IMR-90 (cell line): Measurements from ENCODE around the gene ETS1. TPM values are rescaled to one million over a fixed set of nuclear protein-coding genes. Genes with fewer than 3 reads are reported as not detected.
A peak's percentile ranks its signal among the peaks of the same experiment; 100 is the strongest.

Experiments
- MAFK ChIP-seq: IDR thresholded peaks from 2 replicates; pipeline ENCODE4 v1.6.1; 2012; ENCODE audit warnings: low read depth, low read length, improper control_type of control experiment
- NFE2L2 ChIP-seq: fragments of 150-350 bp; IDR thresholded peaks from 2 replicates; pipeline ENCODE4 v1.6.1; 2016; ENCODE audit warnings: low read depth, mild to moderate bottlenecking, low read length
- SMC3 ChIP-seq: fragments of 150-350 bp; IDR thresholded peaks from 2 replicates; pipeline ENCODE4 v1.6.1; 2016; ENCODE audit warnings: low read depth, mild to moderate bottlenecking, antibody characterized with exemption, low read length, moderate library complexity
- polyA plus RNA-seq, 3 experiments: library from polyadenylated mRNA; depleted of rRNA; stranded (reverse); fragments of >200 nt; gene quantifications; 2 replicates each; pipeline ENCODE4 v1.2.3, GENCODE V29; 2012; ENCODE audit warnings: low replicate concordance in 1 of 3
- total RNA-seq: library from RNA; depleted of rRNA; stranded (reverse); fragments of >200 nt; gene quantifications from 2 replicates; pipeline ENCODE4 v1.2.3, GENCODE V29; 2012

ETS1 gene
- total and polyA plus RNA-seq, 2 of the 4 experiments (the other 2 are of a cell fraction): 41.2 to 56.3 TPM

DNA sequence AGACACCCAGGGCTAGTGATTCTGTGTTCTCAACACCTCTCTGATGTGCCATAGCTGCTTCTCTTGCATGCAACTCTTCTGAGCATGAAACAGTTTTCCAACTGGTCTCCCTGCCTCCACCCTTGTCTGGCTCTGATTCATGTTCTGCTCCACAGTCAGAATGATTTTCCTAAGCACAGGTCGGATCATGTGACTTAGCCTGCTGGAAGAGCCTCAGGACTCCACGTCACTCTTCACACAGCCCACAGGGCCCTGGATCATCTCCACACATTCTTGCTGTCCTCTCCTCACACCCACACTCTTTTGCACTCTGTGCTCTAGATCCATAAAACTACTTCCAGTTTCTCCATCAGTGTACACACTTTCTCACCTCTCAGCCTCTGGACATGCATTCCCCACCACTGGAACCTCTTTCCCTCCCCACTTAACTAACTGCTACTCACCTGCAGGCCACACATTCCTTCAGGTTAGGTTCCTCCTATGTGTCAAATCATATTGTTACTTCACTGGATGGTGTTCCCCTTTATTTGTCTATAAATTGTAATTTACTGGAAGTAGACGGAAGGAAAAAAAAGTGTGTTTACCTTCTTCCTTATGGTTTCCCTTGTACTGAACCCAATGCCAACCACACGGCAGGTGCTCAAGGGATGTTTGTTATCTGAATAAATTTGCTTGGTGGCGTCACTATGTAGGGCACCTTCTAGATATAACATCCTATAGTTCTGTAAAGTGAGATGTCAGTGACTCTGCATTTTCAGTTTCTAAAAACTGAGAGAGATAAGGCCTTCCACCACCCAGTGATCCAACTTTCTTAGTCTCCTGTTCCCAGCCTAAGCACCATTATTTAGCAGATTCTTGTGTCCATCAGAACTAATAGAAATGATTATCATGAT, 133.7 kb downstream of the ETS1 start (continued):
- 0 out of 2 replicates have a peak, but pooled peaks have one; percentile 18 for TF ChIP-seq MAFK
- 0 out of 2 replicates have a peak, but pooled peaks have one; percentile 22 for TF ChIP-seq SMC3
- peak; percentile 66; the same call in 1 of the 2 replicates for TF ChIP-seq NFE2L2
